ENCODE results near the gene CACNB2. TPM values are rescaled to one million over a fixed set of nuclear protein-coding genes. Genes with fewer than 3 reads are reported as not detected.

Gene CACNB2
- polyA plus RNA-seq, 3 donors, result 2.7 to 8.4 (median 3.1) TPM

DNA sequence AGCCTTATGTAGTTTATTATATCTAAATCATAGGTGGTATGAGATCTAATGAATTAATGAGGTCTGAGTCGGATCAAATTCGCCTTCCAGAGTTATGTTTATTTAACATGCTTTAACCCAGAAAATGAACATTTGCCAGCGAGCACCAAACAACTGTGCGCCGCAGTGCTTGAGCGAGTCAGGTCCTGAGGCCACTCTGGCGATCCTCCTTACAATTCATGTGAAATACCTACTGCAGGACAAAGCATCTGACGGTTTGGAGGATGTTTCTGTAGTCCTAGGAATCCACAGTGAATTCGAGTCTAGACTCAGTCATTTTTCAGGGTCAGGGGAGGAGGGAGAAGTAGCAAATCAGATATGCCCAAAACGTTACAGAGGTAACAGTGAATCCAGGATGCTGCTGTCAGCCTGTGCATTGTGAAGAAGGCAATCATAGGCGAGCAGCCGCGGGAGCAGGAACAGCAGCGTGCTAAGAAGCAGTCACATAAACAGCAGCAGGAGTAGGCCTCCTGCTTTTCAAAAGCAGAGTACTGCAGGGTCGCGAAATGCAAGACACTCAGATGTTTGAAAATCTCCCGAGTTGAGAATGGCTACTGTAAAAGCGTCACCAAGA, 120.2 kb downstream of the CACNB2 start:
- DNase-seq (ENCODE audit: extremely low read depth in 1 of 11, low read depth in 9 of 11, low spot score in 4 of 11), result peak in 2 of 11 donors; percentile 11 to 12

DNA sequence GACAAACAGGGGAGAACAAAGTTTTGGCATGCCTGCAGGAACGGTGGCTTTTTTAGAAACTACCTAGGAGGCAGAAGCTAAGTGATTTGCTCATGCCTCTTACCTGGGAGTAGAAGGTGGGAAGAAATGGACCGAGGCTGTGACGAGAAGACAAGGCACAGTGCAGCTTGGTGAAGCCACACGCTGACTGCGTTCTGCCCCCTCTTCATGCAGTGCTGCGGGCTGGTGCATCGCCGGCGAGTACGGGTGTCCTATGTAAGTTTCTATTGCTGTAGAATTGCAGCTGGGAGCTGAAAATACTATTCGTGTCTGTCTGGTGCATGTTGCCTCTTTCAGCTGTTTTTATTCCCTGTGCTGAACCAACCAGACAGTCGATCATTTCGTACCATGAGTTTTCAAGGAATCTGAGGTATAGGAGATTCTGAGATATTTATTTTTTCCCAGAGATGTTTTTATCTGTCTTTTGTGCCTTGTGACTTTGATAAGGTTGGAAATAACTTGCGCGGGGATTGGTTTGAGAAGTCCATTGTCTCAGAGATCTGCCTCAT, 120.9 kb downstream of the CACNB2 start:
- DNase-seq (ENCODE audit: extremely low read depth in 1 of 11, low read depth in 9 of 11, low spot score in 4 of 11), result no peak

DNA sequence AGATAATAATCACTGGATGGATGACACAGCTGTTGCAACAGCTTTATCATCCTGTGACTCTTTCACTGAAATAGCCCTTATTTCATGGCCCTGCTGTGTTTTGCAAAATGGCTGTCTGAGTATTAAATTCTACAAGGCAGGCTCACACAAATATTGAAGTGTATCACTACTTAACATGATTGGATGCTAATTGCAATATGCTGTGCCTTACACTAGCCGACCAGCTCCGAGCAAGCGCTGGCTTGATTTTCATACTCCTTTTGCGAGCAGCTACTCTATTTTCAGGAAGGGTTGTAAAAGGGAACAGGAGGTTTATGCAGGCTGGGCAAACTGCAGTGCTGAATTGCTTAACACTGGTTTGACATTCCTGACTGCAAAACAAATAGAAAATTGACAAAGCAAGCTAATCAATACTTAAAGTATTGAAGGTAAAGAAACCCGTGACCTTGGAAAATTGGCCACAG, 121.6 kb downstream of the CACNB2 start:
- DNase-seq (ENCODE audit: extremely low read depth in 1 of 11, low read depth in 9 of 11, low spot score in 4 of 11), result no peak

DNA sequence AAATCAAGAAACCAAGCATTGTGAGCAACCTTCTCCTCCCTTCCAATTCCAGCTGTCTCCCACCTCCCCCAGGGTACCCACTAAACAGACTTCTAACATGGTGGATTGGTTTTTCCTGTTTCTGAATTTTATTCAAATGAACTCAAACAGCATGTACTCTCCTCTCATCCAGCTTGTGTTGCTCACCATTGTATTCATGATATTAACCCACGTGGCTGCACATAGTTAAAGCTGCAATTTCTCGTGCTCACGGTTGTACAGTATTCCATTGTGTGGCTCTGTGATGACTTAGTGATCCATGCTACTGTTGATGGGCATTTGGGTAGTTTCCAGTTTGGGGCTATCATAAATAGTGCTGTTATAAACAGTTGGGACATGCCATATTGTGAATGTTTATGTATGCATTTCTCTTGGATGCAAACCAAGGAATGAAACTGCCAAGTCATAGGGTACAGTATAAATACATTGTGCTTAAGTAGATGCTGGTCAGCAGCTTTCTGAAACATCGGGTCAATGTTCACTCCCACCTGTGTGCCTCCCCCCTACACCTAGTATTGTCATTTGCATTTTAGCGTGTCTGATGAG, 124.3 kb downstream of the CACNB2 start:
- no peak for DNase-seq (ENCODE audit: extremely low read depth in 1 of 11, low read depth in 9 of 11, low spot score in 4 of 11)

DNA sequence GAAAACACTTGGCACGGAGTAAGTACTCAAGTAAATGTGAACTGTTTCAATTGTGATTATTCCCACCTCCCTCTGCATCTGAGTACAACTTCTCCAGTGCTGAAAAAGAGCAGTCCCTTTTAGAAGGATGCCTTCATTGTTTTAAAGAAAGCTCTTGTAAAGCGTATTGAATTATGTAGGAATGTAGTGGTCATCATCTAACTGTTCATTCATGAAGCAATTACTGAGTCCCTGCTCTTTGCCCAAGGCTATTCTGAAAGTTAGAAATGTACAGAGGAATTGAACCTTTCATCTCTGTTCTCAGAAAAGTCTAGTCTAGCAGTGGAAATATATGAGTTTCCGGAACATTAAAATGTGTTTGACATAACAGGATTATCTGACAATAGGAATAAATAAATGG, 127.8 kb downstream of the CACNB2 start:
- DNase-seq (ENCODE audit: extremely low read depth in 1 of 11, low read depth in 9 of 11, low spot score in 4 of 11), result no peak

DNA sequence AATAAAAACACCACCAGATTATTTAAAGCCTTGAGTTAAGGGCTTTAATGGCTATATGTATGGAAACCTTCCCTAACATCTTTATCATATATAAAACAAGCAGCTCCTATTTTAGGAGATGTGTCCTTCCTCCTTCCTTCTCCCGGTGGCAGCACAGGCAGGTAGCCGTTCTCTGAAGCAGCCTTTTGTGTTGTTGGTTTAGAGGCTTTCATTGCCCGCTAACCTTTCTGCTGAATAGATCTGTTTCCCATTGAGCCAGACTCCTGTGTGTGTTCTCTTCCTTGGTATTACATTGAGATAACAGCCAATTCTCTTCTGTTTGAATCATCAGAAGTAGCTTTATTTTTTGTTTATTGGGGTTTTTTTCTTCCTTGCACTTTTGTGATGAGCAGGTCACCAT, 131.3 kb downstream of the CACNB2 start:
- no peak for DNase-seq (ENCODE audit: extremely low read depth in 1 of 11, low read depth in 9 of 11, low spot score in 4 of 11)

DNA sequence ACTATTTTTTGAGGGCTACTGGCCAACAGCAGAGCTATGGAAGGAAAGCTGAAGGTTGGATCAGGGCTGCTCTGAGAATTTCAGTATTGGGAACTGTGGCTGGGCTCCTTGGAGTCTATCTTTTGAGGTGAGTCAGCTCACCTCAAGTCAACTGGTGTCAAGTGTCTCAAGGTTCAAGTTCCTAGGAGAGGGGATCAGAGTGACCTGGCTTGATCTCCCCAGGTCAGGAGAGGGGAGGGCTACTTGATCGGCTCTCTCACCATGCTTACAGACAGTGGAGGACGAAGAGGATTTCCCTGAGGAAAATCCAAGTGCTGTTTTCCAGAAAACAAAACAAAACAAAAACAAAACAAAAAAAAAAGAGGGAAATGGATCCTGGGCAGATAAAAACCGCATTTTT, 132.8 kb downstream of the CACNB2 start:
- DNase-seq (ENCODE audit: extremely low read depth in 1 of 11, low read depth in 9 of 11, low spot score in 4 of 11), result no peak

DNA sequence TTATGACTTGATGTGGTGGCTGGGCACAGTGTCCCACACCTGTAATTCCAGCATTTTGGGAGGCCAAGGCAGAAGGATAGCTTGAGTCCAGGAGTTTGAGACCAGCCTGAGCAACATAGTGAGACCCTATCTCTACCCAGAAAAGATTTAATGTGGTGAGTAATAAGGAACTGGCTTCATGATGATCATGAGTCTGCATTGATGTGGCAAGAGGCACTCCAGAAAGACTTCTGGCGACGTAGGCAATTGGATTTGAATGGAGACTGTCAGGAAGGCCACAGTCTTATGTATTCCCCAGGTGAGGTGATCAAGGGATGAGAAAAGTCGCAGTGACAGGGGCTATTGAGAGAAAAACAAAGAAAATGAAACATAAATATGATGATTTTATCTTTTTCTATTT, 138.0 kb downstream of the CACNB2 start:
- DNase-seq (ENCODE audit: extremely low read depth in 1 of 11, low read depth in 9 of 11, low spot score in 4 of 11), result no peak

DNA sequence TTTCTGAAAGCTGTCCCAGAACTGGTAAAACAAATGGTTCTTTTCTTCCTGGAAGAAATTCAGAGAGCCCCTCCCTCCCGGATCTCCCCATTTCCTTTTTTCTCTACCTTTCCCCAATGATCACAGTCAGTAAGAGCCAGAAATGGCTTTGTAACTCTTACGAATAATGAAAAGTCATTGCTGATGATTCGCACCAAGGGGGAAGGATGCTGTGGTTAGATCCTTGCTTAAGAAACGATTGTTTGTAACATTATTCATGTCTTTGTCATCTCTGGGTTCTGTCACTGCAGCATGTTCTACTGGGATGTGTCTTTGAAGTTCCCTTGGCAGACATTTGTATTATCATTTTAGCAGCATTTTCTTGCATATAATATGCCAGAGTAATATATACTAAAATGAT, 138.9 kb downstream of the CACNB2 start:
- DNase-seq (ENCODE audit: extremely low read depth in 1 of 11, low read depth in 9 of 11, low spot score in 4 of 11), result no peak

DNA sequence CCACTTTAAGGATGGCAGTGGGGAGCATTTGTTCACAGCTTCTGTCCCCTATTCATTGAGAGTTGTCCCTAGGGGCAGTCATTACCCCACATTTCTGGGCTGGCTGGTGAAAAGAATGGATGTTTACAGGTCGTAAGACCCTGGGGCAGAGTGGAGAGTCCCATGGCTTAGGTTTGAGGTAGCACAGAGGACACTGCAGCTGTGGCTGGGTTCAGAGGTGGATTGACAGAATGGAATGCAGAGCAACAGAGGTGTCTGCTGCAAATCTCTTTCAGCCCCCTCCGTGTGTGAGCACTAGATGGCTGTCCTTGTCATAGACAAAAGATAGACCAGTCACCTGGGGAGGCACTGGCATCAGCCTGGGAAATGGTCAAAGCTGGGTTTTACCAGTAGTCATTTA, 141.9 kb downstream of the CACNB2 start:
- DNase-seq (ENCODE audit: extremely low read depth in 1 of 11, low read depth in 9 of 11, low spot score in 4 of 11), result no peak

DNA sequence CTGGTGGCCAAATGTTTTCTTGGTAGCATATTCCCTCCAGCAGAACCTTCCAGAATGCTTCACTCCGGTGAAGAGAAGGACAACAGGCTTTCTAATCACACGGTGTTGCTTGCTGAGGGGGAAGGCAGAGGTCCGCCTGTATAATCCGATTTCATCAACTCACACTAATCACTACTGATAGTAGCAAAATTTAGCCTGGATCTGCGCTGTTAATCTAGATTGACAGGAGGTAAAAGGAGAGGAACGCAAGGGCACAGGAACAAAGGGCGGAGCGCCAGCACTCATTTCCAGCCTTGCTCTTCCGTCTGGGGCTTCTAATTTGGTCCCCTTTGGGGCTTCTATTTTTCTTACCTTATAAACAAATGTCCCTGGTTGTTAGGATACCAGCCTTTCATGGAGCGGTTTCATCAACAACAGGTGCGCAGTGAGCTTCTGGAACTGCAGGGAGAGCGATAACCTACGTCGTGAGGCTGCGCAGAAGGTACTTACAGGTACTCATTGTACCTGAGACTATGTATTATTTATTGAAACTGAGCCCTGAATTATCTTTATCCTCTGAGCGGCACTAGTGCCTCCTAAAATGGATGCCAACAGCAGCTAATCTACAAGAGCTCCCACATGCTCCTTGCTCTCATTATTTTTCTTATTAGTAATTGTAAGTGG, 150.6 kb downstream of the CACNB2 start:
- no peak for DNase-seq (ENCODE audit: extremely low read depth in 1 of 11, low read depth in 9 of 11, low spot score in 4 of 11)

DNA sequence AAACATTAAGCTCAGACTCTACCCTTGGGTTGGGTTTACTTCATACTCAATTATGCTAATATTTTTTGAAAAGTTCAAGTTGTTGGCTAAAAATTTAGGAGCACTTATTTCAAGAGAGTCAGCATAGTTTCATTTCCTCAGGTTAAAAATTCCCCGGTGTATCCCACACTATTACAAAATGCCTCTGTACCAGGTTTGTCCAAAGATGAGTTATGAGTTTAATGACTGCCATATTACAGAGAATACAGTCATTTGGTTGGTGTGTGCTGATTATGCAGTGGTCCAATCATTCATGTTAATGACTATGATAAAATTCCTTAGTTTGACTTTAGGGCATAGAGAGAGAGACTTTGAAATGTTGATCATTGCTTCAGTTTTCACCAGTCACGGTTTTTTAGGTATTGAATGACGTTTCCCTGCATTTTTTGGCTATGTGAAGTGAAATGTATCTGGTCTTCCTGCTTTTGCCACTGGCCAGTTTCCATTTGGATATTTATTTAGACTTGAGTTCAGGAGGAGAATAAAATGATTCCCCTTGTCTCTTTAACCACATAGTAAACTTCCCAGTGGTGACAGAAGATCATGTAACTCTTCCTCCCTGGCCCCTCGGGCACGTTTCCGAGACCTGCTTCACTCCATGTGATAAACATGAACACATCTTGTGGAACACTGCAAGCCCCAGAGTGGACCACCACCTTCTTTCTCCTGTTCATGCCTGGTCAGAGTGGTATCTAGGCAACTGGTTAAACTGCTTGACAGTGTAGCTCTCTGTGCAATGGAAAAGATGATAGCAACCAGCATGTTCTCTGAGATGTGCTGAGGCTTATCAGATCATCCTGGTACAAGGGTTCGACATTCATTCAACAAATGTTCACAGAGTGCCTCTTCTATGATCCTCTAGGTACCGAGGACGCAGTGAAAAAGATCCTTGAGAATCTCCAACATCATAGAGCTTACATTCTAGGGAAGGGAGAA, 153.6 kb downstream of the CACNB2 start:
- DNase-seq (ENCODE audit: extremely low read depth in 1 of 11, low read depth in 9 of 11, low spot score in 4 of 11), result no peak

DNA sequence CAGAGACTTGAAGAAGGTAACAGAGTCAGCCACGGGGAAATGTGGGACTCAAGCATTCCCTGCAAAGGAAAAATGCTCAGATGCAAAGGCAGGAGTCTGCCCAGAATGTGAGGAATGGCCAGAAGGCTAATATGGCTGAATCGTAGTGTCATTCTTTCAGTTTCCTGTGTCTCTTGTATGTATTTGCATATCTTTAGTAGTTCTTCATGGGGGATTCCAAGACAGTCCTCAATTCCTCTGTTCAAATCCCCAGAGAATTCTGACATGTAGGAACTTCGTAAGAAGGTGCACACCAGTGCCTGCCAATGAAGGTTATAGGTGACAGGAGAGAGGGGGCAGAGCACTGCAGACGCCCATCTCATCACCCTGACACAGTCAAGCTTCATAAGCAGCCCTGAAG, 154.4 kb downstream of the CACNB2 start:
- DNase-seq (ENCODE audit: extremely low read depth in 1 of 11, low read depth in 9 of 11, low spot score in 4 of 11), result no peak

DNA sequence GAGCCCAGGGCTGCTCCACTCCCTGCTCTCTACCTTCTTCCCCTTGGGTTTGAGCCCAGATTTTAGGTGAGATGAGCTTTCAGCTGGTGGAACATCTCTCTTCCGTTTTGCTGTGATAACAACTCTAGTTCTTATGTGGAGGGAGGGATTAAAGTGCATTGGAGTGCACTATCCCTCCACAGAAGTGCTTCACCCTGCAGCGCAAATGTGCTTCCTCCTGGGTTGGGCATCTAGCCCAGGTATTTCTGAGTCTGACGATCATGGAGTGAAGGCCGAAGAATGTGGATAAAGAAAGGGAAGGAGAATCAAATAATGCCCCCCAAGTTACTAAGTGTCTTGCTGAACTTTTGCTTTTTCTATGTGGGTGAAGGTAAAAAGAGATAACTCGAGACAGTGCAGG, 157.4 kb downstream of the CACNB2 start:
- DNase-seq (ENCODE audit: extremely low read depth in 1 of 11, low read depth in 9 of 11, low spot score in 4 of 11), result no peak

DNA sequence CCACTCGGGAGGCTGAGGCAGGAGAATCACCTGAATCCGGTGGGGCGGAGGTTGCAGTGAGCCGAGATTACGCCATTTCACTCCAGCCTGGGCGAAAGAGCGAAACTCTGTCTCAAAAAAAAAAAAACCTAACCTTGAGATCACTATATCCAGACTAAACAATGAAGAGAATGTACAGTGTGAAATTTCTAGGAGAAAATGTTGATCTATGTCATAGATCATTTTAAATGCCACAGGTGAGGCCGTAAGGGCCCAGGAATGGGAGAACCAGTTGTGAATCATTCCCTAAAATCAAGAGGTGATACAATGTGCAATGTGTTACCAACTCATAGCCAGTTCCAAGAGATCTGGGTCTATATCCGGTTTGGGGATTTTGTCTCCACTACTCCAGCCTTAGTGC, 158.0 kb downstream of the CACNB2 start:
- no peak for DNase-seq (ENCODE audit: extremely low read depth in 1 of 11, low read depth in 9 of 11, low spot score in 4 of 11)

DNA sequence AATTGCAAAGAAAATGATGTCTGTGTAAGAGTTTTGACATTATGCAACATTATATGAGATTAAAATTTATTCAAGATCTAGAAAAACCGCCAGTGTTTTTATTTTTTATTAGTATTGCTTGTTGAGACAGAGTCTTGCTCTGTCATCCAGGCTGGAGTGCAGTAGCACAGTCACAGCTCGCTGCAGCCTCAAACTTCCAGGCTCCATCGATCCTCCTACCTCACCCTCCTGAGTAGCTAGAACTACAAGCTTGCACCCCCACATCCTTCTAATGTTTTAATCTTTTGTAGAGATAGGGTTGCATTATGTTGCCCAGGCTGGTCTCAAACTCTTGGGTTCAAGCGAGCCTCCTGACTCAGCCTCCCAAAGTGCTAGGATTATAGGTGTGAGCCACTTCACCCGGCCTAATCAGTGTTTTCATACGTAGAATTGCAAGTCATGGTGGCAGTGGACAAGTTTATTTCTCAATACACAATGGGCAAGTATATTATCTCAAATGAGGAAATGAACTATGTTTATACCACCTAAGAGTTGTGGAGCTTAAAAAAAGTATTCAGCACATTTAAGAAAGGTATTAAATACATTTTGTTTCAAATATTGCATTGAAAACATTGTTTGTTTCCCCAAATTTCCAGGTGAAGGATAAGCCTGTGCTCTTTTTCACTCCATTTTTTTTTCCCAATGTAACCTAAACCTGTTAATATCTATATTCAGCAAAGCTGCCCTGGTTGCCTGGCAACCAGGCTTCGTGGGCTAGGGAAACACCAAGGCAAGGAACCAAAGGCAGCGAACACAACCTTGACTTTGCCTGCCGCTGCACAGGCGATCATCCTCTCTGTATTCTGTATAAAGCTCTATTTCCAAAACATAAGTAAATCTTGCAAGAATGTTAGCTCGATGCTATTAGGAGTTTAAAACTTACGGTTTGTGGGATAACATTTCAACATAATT, 163.9 kb downstream of the CACNB2 start:
- no peak for DNase-seq (ENCODE audit: extremely low read depth in 1 of 11, low read depth in 9 of 11, low spot score in 4 of 11)

DNA sequence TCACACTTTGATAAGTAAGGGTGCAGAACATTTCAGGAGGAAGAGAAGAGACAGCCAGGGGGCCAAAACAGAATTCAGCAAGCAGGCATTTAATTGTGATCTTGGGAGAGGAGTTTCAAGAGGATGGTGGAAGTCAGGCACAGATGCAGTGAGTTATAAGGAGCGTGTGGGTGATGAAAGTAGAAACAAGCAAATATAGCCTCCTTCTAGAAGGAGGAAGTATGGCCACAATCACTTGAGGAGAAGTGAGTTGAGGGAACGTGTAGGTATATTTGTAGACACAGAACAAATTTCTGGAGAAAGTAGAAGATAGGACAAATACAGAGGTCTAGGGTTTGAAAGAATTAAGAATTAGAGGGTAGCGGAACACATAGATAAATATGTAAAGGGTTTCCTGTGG, 165.8 kb downstream of the CACNB2 start:
- no peak for DNase-seq (ENCODE audit: extremely low read depth in 1 of 11, low read depth in 9 of 11, low spot score in 4 of 11)

DNA sequence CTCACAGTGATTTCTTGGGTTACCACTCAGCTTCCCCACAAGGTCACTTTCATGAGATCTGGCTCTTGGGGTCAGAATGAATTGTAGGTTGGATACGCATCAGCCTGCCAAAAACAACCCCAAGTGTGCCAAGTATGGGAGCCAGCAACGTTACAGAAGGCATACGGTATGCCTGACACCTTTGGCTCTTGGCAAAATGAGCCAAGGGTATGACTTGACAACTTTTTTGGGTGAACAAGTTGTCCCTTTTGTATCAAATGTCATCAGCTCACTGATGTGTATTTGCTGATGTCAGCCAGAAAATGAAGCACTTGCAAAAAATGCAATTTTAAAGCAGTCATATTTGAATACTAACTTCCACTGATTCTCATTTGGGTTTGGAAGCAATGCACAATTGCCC, 168.4 kb downstream of the CACNB2 start:
- DNase-seq (ENCODE audit: extremely low read depth in 1 of 11, low read depth in 9 of 11, low spot score in 4 of 11), result no peak

Measured in renal cortex interstitium (tissue), 11 donors.